Measurements from ENCODE around the gene NUDT12.

- TF ChIP-seq POLR2AphosphoS5 (IDR thresholded peaks at IDR 0.05; ENCODE audit: low read depth, low read length) (no peak), REST (IDR thresholded peaks at IDR 0.05; ENCODE audit: insufficient read depth in 1 of 2, low read depth in 2 of 2, low read length in 2 of 2) (no peak)
Observed at GRCh38 chr5:103582364-103582763, 19.8 kb upstream of the NUDT12 start.

All from PFSK-1 (cell line).